BE2C (cell line): ENCODE data around the gene COL5A1.

Source experiments
- DNase-seq: peaks from one replicate; pipeline ENCODE4 v3.0.0-alpha.2; 2020
- H3K27me3 ChIP-seq: fragments of 250-450 bp; sonication (Bioruptor Pico); 2 replicates; pipeline ENCODE4 v1.5.1; 2020; ENCODE audit warnings: mild to moderate bottlenecking
- H3K36me3 ChIP-seq: fragments of 250-450 bp; sonication (Bioruptor Pico); 2 replicates; pipeline ENCODE4 v1.5.1; 2020; ENCODE audit warnings: mild to moderate bottlenecking
- H3K4me1 ChIP-seq: fragments of 250-450 bp; sonication (Bioruptor Pico); 2 replicates; pipeline ENCODE4 v1.5.1; 2020
- H3K4me3 ChIP-seq: 2 replicates; pipeline ENCODE4 v1.5.1; 2011; ENCODE audit warnings: low read depth, low read length
- H3K9me3 ChIP-seq: fragments of 250-450 bp; sonication (Bioruptor Pico); 2 replicates; pipeline ENCODE4 v1.5.1; 2020
- TF ChIP-seq, protein P1 (sequence below): IDR thresholded peaks from 2 replicates; pipeline ENCODE4 v1.5.1; 2012; ENCODE audit warnings: mild to moderate bottlenecking, low read depth, low read length

The COL5A1 gene

DNA sequence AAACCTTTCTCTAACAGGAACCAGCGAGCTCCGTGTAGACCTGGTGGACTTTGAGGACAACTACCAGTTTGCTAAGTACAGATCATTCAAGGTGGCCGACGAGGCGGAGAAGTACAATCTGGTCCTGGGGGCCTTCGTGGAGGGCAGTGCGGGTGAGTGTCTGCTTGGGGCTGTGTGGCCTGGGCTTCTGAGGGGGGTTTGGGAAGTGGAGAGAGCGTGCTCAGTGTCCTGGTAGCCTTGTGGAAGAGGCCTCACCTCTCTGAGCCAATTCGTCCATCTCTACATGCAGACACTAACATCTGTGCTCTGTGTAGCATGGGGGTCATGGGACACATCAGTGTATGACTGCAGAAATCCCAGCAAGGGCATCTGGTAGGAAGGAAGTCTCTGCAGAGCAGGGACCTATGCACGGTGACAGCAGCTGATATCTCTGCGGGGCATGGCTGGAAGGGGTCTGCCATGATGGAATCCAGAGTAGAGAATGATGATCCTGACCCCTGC lies 244.9 kb downstream of the COL5A1 start:
- no peaks in the 10 kb centered on the region for H3K9me3 ChIP-seq
- no peaks in the 10 kb centered on the region; the same call in 1 of the 2 replicates for H3K4me1 ChIP-seq
- H3K36me3 ChIP-seq, result no peaks in the 10 kb centered on the region
- no peaks in the 10 kb centered on the region for H3K27me3 ChIP-seq
- no peak overlapping the region for H3K4me3 ChIP-seq
- TF ChIP-seq, protein P1, sequence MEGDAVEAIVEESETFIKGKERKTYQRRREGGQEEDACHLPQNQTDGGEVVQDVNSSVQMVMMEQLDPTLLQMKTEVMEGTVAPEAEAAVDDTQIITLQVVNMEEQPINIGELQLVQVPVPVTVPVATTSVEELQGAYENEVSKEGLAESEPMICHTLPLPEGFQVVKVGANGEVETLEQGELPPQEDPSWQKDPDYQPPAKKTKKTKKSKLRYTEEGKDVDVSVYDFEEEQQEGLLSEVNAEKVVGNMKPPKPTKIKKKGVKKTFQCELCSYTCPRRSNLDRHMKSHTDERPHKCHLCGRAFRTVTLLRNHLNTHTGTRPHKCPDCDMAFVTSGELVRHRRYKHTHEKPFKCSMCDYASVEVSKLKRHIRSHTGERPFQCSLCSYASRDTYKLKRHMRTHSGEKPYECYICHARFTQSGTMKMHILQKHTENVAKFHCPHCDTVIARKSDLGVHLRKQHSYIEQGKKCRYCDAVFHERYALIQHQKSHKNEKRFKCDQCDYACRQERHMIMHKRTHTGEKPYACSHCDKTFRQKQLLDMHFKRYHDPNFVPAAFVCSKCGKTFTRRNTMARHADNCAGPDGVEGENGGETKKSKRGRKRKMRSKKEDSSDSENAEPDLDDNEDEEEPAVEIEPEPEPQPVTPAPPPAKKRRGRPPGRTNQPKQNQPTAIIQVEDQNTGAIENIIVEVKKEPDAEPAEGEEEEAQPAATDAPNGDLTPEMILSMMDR, result no peak
- no peak for DNase-seq

DNA sequence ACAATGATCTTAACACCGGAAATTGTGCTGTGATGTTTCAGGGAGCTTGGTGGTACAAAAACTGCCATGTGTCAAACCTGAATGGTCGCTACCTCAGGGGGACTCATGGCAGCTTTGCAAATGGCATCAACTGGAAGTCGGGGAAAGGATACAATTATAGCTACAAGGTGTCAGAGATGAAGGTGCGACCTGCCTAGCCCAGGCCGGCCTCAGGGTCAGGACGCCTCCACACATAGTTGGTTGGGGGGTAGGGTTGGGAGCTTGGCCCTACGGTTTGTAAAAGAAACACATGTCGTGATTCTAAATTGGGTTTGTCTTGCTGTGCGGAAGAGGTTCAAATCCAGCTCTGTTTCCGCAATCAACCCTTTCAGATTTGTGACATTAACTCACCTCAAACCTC lies 245.6 kb downstream of the COL5A1 start:
- Histone ChIP-seq H3K36me3 (no peaks in the 10 kb centered on the region), H3K9me3 (no peaks in the 10 kb centered on the region), H3K27me3 (no peaks in the 10 kb centered on the region), H3K4me3 (no peak overlapping the region), H3K4me1 (no peaks in the 10 kb centered on the region; the same call in 1 of the 2 replicates)
- TF ChIP-seq, protein P1, result no peak
- no peak for DNase-seq

DNA sequence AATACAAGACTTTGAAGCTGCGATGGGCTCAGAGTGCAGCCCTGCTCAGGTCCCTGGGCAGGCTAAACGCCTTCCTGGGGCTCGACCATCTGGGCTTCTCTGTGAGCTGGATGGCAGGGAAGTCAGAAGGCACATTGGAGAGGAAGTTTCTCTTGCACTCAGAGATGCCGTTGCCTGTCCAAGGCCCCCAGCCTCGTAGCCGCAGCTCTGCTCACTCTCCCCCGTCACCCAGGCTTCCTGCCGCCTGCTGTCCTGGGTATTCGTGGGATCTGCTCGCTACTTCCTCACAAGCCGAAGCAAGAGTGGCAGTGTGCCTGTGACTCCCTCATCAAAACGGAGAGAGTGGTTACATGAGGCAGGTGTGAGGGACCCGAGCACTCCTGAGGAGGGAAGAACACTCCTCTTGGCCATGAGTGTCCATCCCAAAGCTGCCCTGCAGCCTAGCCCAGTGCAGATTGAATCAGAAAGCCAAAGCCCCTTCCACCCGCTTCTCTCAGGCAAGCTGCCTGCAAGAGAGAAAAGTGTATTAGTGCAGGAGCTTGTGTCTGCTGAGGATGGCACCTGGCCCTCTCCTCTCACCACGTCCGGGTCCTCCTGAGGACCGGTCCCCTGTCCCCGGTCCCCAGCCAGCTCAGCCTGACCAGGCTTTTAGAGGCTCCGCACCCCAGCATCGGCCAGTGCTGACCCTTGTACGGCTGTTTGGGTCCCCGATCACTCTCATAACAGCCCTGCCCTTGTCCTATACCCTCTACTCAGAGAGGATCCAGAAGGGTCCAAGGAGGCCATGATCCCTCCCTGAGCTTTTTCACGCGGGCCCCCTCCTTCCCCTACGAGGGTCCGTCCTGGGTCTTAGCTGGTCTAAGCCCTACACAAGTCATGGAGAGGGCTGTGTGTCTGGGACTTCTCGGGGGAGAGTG lies 246.3 kb downstream of the COL5A1 start:
- no peak for DNase-seq
- Histone ChIP-seq H3K4me1 (no peaks in the 10 kb centered on the region; the same call in 1 of the 2 replicates), H3K9me3 (no peaks in the 10 kb centered on the region), H3K36me3 (no peaks in the 10 kb centered on the region), H3K27me3 (no peaks in the 10 kb centered on the region), H3K4me3 (no peak overlapping the region)
- TF ChIP-seq, protein P1, result no peak

DNA sequence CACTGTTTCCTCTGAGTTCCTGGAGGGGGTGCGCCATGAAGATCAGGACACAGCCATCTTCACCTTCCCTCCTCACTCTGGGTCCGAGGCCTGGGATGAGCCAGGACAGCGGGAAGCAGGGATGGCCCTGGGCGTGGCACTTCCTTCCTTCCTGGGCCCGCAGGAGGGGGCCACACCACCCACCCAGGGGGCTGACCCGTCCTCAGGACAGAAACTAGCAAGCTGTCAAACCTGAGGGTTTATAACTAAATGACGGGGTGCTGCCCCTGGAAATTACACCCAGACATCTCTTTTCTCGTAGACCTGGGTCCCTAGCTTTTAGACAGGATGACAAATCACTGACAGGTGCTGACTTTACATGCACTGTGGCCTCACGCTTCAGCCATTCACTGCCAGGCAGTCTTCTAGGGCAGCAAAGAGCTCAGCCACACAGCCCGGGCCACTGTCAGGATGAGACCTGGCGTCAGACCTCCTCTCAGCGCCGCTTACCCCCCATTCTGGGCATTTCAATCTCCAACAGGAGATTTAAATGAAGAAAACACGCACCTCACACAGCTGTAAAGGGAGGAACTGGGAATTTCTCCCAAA lies 247.1 kb downstream of the COL5A1 start:
- Histone ChIP-seq H3K9me3 (no peaks in the 10 kb centered on the region), H3K27me3 (no peaks in the 10 kb centered on the region), H3K4me1 (no peaks in the 10 kb centered on the region; the same call in 1 of the 2 replicates), H3K36me3 (no peaks in the 10 kb centered on the region), H3K4me3 (no peak overlapping the region)
- TF ChIP-seq, protein P1, result no peak
- DNase-seq, result no peak

DNA sequence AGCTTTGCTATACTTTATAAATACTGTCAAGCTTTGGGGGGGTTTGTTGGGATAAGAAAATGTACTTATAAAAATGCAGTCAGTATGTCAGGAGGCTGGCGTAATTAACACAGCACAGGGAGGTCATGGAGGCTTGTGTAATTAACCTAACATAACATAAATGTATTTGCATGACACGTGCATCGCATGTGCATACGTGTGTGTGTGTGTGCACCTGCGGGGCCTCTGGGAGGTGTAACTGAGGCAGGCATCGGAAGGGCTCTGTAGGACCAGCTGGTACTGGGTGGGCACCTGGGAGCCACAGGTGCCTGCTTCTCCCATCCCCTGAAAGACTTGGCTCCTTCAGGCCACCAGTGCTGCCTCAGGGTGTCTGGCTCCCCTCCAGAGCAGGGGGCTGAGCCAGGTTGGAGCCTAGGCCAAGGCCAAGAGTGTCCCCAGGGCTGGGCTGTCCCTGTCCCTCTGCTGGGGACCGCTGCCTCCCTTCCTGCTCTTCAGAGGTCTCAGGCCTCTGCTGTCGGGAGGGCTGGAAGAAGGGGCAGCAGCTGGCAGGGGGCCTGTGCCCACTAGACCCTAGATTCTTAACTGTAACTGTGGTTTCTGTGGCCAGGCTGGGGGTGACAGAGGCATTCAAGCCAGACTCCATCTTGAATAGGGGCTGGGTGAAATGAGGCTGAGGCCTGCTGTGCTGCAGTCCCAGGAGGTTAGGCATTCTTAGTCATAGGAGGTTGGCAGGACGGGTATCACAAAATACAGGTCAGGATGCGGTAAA lies 248.0 kb downstream of the COL5A1 start:
- DNase-seq, result no peak

More for the DNA sequence above, 248.0 kb downstream of the COL5A1 start:
- no peaks in the 10 kb centered on the region for H3K9me3 ChIP-seq
- H3K4me1 ChIP-seq, result no peaks in the 10 kb centered on the region; the same call in 1 of the 2 replicates
- no peaks in the 10 kb centered on the region for H3K27me3 ChIP-seq
- no peak overlapping the region for H3K4me3 ChIP-seq
- TF ChIP-seq, protein P1, result no peak
- no peaks in the 10 kb centered on the region for H3K36me3 ChIP-seq
